NCI-H128 (cell line): ENCODE data around the gene SPIB.

Experiments used
- DNase-seq: peaks from one replicate; lab custom pipeline; 2025; ENCODE audit not compliant: unreplicated experiment; lab: John Stamatoyannopoulos, UW

Gene SPIB

GRCh38 chr19:50417111-50418081, 1.3 kb upstream of the SPIB start:
- no peak for DNase-seq

GRCh38 chr19:50419022-50419579, 363 bp downstream of the SPIB start:
- DNase-seq, result no peak

- DNase-seq, result no peak
Measured at GRCh38 chr19:50419580-50420035, 870 bp downstream of the SPIB start.

- DNase-seq, result no peak
Measured at GRCh38 chr19:50420127-50420526, 1.4 kb downstream of the SPIB start.

- DNase-seq, result no peak
Measured at GRCh38 chr19:50420808-50421207, 2.1 kb downstream of the SPIB start.

GRCh38 chr19:50422397-50423278, 3.9 kb downstream of the SPIB start:
- DNase-seq, result no peak

- DNase-seq, result no peak
Measured at GRCh38 chr19:50423279-50424113, 4.8 kb downstream of the SPIB start.

- DNase-seq, result no peak
Measured at GRCh38 chr19:50425581-50425980, 6.8 kb downstream of the SPIB start.

- no peak for DNase-seq
Measured at GRCh38 chr19:50427318-50427925, 8.7 kb downstream of the SPIB start.

- no peak for DNase-seq
Measured at GRCh38 chr19:50427997-50428425, 9.3 kb downstream of the SPIB start.

GRCh38 chr19:50428772-50429463, 10.2 kb downstream of the SPIB start:
- no peak for DNase-seq

GRCh38 chr19:50430888-50431342, 12.2 kb downstream of the SPIB start:
- DNase-seq, result no peak

- peak; percentile 61 for DNase-seq
Measured at GRCh38 chr19:50431343-50432220, 12.8 kb downstream of the SPIB start.

- DNase-seq, result no peak
Measured at GRCh38 chr19:50432221-50433028, 13.7 kb downstream of the SPIB start, which contains the start of gene MYBPC2. TSS of gene MYBPC2 (plus strand) at chr19:50432892. CDS start at chr19:50432954, 62 bp downstream.

GRCh38 chr19:50433201-50434180, 14.8 kb downstream of the SPIB start:
- no peak for DNase-seq

- no peak for DNase-seq
Measured at GRCh38 chr19:50434525-50434924, 15.8 kb downstream of the SPIB start.
